ENCODE results near the gene METRNL.

The METRNL gene

GRCh38 chr17:83094291-83094690, 14.9 kb downstream of the METRNL start:
- TF ChIP-seq CTCF (IDR thresholded peaks at IDR 0.05; ENCODE audit: borderline replicate concordance, control extremely low read depth, extremely low read depth, insufficient read depth, missing control alignments) = no peak
- no peak for DNase-seq (ENCODE audit: low spot score)
- in situ Hi-C loops (cut with MboI; ENCODE audit: low sequenced_read_pairs, unreplicated experiment) = no loop called here

GRCh38 chr17:83095016-83095415, 15.6 kb downstream of the METRNL start:
- in situ Hi-C loops (cut with MboI; ENCODE audit: low sequenced_read_pairs, unreplicated experiment) = no loop called here
- no peak for DNase-seq (ENCODE audit: low spot score)
- no peak for TF ChIP-seq CTCF (IDR thresholded peaks at IDR 0.05; ENCODE audit: borderline replicate concordance, control extremely low read depth, extremely low read depth, insufficient read depth, missing control alignments)

GRCh38 chr17:83096401-83097224, 17.2 kb downstream of the METRNL start:
- TF ChIP-seq CTCF (IDR thresholded peaks at IDR 0.05; ENCODE audit: borderline replicate concordance, control extremely low read depth, extremely low read depth, insufficient read depth, missing control alignments) = no peak
- in situ Hi-C loops (cut with MboI; ENCODE audit: low sequenced_read_pairs, unreplicated experiment) = no loop called here
- no peak for DNase-seq (ENCODE audit: low spot score)

- in situ Hi-C loops (cut with MboI; ENCODE audit: low sequenced_read_pairs, unreplicated experiment) = no loop called here
- no peak for DNase-seq (ENCODE audit: low spot score)
- no peak for TF ChIP-seq CTCF (IDR thresholded peaks at IDR 0.05; ENCODE audit: borderline replicate concordance, control extremely low read depth, extremely low read depth, insufficient read depth, missing control alignments)
Observed at GRCh38 chr17:83097831-83098230, 18.4 kb downstream of the METRNL start.

GRCh38 chr17:83098241-83099085, 19.1 kb downstream of the METRNL start:
- no peak for DNase-seq (ENCODE audit: low spot score)
- in situ Hi-C loops (cut with MboI; ENCODE audit: low sequenced_read_pairs, unreplicated experiment) = no loop called here
- no peak for TF ChIP-seq CTCF (IDR thresholded peaks at IDR 0.05; ENCODE audit: borderline replicate concordance, control extremely low read depth, extremely low read depth, insufficient read depth, missing control alignments)

GRCh38 chr17:83099086-83099555, 19.7 kb downstream of the METRNL start:
- no peak for TF ChIP-seq CTCF (IDR thresholded peaks at IDR 0.05; ENCODE audit: borderline replicate concordance, control extremely low read depth, extremely low read depth, insufficient read depth, missing control alignments)
- DNase-seq (ENCODE audit: low spot score) = no peak
- in situ Hi-C loops (cut with MboI; ENCODE audit: low sequenced_read_pairs, unreplicated experiment) = no loop called here

All from GM13976 (cell line).